Measurements from ENCODE around the gene FLNB.

DNA sequence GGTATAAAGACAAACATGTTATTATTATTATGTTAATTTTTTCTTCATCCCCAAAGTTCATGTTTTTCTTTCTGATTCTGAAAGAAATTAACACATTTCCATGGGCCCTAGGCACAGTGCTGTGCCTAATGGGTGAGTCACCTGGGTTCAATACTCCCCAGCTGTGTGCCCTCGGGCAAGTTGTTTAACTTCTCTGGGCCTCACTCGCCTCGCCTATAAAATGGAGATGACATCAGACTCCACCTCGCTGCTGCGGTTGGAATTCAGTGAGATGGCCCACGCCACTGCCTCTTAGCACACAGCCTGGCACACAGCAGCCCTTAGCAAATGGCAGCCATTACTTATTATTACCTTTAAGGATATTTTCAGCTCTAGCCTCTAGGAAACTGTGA lies 179.9 kb downstream of the FLNB start:
- TF ChIP-seq, protein P1, sequence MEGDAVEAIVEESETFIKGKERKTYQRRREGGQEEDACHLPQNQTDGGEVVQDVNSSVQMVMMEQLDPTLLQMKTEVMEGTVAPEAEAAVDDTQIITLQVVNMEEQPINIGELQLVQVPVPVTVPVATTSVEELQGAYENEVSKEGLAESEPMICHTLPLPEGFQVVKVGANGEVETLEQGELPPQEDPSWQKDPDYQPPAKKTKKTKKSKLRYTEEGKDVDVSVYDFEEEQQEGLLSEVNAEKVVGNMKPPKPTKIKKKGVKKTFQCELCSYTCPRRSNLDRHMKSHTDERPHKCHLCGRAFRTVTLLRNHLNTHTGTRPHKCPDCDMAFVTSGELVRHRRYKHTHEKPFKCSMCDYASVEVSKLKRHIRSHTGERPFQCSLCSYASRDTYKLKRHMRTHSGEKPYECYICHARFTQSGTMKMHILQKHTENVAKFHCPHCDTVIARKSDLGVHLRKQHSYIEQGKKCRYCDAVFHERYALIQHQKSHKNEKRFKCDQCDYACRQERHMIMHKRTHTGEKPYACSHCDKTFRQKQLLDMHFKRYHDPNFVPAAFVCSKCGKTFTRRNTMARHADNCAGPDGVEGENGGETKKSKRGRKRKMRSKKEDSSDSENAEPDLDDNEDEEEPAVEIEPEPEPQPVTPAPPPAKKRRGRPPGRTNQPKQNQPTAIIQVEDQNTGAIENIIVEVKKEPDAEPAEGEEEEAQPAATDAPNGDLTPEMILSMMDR (conservative IDR thresholded peaks at IDR 0.05; ENCODE audit: low read length): no peak
- no peak for TF ChIP-seq EZH2phosphoT487 (IDR thresholded peaks at IDR 0.05; ENCODE audit: borderline replicate concordance)

Data from Loucy (cell line).